KMS-11 (cell line): ENCODE measurements around the gene FERMT1.

Source experiments
- H2AFZ ChIP-seq: fragments of 200-600 bp; sonication (generic); 2 replicates; pipeline ENCODE4 v1.6.1; 2016; ENCODE audit warnings: antibody characterized with exemption, mixed run types, low read depth
- H3K27ac ChIP-seq: fragments of 200-600 bp; sonication (generic); 2 replicates; pipeline ENCODE4 v1.6.1; 2016; ENCODE audit warnings: mild to moderate bottlenecking, mixed run types
- H3K27me3 ChIP-seq: fragments of 200-600 bp; sonication (generic); 2 replicates; pipeline ENCODE4 v1.6.1; 2017; ENCODE audit warnings: mild to moderate bottlenecking, low read depth, mixed run types, moderate library complexity; ENCODE audit not compliant: insufficient read depth
- H3K36me3 ChIP-seq: fragments of 200-600 bp; sonication (generic); 2 replicates; pipeline ENCODE4 v1.6.1; 2017; ENCODE audit warnings: mild to moderate bottlenecking, mixed run types; ENCODE audit not compliant: insufficient read depth
- H3K4me1 ChIP-seq: fragments of 200-600 bp; sonication (generic); 2 replicates; pipeline ENCODE4 v1.6.1; 2016; ENCODE audit warnings: mild to moderate bottlenecking, low read depth, mixed run types; ENCODE audit not compliant: poor library complexity, severe bottlenecking
- H3K4me2 ChIP-seq: fragments of 200-600 bp; sonication (generic); 2 replicates; pipeline ENCODE4 v1.7.0; 2016; ENCODE audit warnings: mild to moderate bottlenecking, mixed run types
- H3K4me3 ChIP-seq: fragments of 200-600 bp; sonication (generic); IDR thresholded peaks from 2 replicates; pipeline ENCODE4 v1.6.1; 2017; ENCODE audit warnings: low read depth, low read length, mixed read lengths; ENCODE audit not compliant: insufficient read depth
- H3K79me2 ChIP-seq: fragments of 200-600 bp; sonication (generic); 2 replicates; pipeline ENCODE4 v1.6.1; 2016; ENCODE audit warnings: low read depth, mixed run types; ENCODE audit not compliant: insufficient read depth
- H3K9ac ChIP-seq: fragments of 200-600 bp; sonication (generic); 2 replicates; pipeline ENCODE4 v1.6.1; 2016; ENCODE audit warnings: mild to moderate bottlenecking, mixed run types
- H4K20me1 ChIP-seq: fragments of 200-600 bp; sonication (generic); 2 replicates; pipeline ENCODE4 v1.6.1; 2016; ENCODE audit warnings: mild to moderate bottlenecking, mixed run types; ENCODE audit not compliant: insufficient read depth
- CTCF ChIP-seq: fragments of 200-600 bp; sonication (generic); conservative IDR thresholded peaks from 2 replicates; pipeline ENCODE4 v1.6.1; 2017; ENCODE audit warnings: low read depth, mild to moderate bottlenecking, antibody characterized with exemption, low read length, moderate library complexity, mixed read lengths

FERMT1 gene

DNA sequence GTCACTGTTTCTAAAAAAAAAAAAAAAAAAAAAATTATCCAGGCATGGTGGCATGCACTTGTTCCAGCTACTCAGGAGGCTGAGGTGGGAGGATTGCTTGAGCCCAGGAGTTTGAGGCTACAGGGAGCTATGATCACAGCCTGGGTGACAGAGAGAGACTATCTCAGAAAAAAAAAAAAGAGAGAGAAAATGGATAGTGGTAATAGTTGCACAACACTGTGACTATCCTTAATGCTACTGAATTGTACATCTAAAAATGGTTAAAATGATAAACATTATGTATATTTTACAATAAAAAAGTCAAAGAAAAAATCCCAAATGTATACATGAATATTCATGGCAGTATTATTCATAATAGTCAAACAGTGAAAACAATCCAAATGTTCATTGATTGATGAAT lies 23.0 kb downstream of the FERMT1 start:
- H2AFZ ChIP-seq, result no peak overlapping the region
- H3K4me2 ChIP-seq, result peak overlapping the region; percentile 63
- no peak for TF ChIP-seq CTCF
- H4K20me1 ChIP-seq, result no peaks in the 10 kb centered on the region
- H3K4me1 ChIP-seq, result peaks cover 78% of the 10 kb centered on the region
- H3K9ac ChIP-seq, result no peak overlapping the region
- peak overlapping the region; percentile 51 for H3K27ac ChIP-seq
- H3K79me2 ChIP-seq, result no peaks in the 10 kb centered on the region
- peaks cover 4% of the 10 kb centered on the region; the same call in 1 of the 2 replicates for H3K36me3 ChIP-seq
- no peak overlapping the region for H3K4me3 ChIP-seq
- H3K27me3 ChIP-seq, result no peaks in the 10 kb centered on the region

- peaks cover 9% of the 10 kb centered on the region; the same call in 1 of the 2 replicates for H3K36me3 ChIP-seq
- no peak for TF ChIP-seq CTCF
- H2AFZ ChIP-seq, result no peak overlapping the region
- no peak overlapping the region for H3K4me3 ChIP-seq
- no peaks in the 10 kb centered on the region for H3K27me3 ChIP-seq
- no peaks in the 10 kb centered on the region for H3K79me2 ChIP-seq
- no peak overlapping the region for H3K4me2 ChIP-seq
- no peak overlapping the region for H3K9ac ChIP-seq
- peaks cover 34% of the 10 kb centered on the region for H3K4me1 ChIP-seq
- H4K20me1 ChIP-seq, result no peaks in the 10 kb centered on the region
- H3K27ac ChIP-seq, result no peak overlapping the region
These were observed 27.4 kb downstream of the FERMT1 start for GRCh38 chr20:6095409-6095808.

- Histone ChIP-seq H3K4me2 (no peak overlapping the region), H3K9ac (no peak overlapping the region), H2AFZ (no peak overlapping the region), H3K36me3 (peaks cover 9% of the 10 kb centered on the region; the same call in 1 of the 2 replicates), H3K27ac (no peak overlapping the region), H3K79me2 (no peaks in the 10 kb centered on the region), H3K4me1 (peaks cover 25% of the 10 kb centered on the region), H3K4me3 (no peak overlapping the region), H3K27me3 (no peaks in the 10 kb centered on the region), H4K20me1 (no peaks in the 10 kb centered on the region)
- TF ChIP-seq CTCF, result no peak
These were observed 28.3 kb downstream of the FERMT1 start for GRCh38 chr20:6094565-6094964.

GRCh38 chr20:6094063-6094462 lies 28.8 kb downstream of the FERMT1 start:
- Histone ChIP-seq H3K27ac (no peak overlapping the region), H3K4me2 (no peak overlapping the region), H3K4me1 (peaks cover 20% of the 10 kb centered on the region), H3K27me3 (no peaks in the 10 kb centered on the region), H2AFZ (no peak overlapping the region), H3K36me3 (peaks cover 9% of the 10 kb centered on the region; the same call in 1 of the 2 replicates), H3K9ac (no peak overlapping the region), H3K79me2 (no peaks in the 10 kb centered on the region), H4K20me1 (no peaks in the 10 kb centered on the region), H3K4me3 (no peak overlapping the region)
- TF ChIP-seq CTCF, result no peak
